Esophagus (tissue), 2 donors: Measurements from ENCODE around the gene DUSP1. TPM values are rescaled to one million over a fixed set of nuclear protein-coding genes. Genes with fewer than 3 reads are reported as not detected.

Source experiments
- H3K27ac ChIP-seq, 2 donors: one replicate each; pipeline ENCODE4 v1.5.1; 2013; ENCODE audit warnings: low read depth in 2 of 2, mild to moderate bottlenecking in 2 of 2, inconsistent platforms in 1 of 2, low read length in 1 of 2, moderate library complexity in 1 of 2
- H3K27me3 ChIP-seq, 2 donors: one replicate each; pipeline ENCODE4 v1.6.1; 2013; ENCODE audit warnings: low read length in 2 of 2, control low read depth in 1 of 2, mild to moderate bottlenecking in 1 of 2; ENCODE audit not compliant: insufficient read depth in 2 of 2, control insufficient read depth in 1 of 2
- H3K36me3 ChIP-seq, 2 donors: one replicate each; pipeline ENCODE4 v1.6.1; 2013; ENCODE audit warnings: low read length in 1 of 2; ENCODE audit not compliant: control insufficient read depth in 2 of 2, insufficient read depth in 2 of 2
- H3K4me1 ChIP-seq, 2 donors: one replicate each; pipeline ENCODE4 v1.6.1; 2013; ENCODE audit warnings: low read length in 1 of 2; ENCODE audit not compliant: control insufficient read depth in 2 of 2, insufficient read depth in 2 of 2
- H3K4me3 ChIP-seq, 2 donors: one replicate each; pipeline ENCODE4 v1.5.1; 2013; ENCODE audit warnings: low read length in 2 of 2, mild to moderate bottlenecking in 2 of 2, low read depth in 1 of 2, moderate library complexity in 1 of 2
- H3K9me3 ChIP-seq, 2 donors: one replicate each; pipeline ENCODE4 v1.6.1; 2013; ENCODE audit warnings: mild to moderate bottlenecking in 2 of 2, low read depth in 1 of 2, low read length in 1 of 2, moderate library complexity in 1 of 2; ENCODE audit not compliant: control insufficient read depth in 2 of 2, insufficient read depth in 1 of 2
- WGBS, 2 donors: extraction: QIAGEN DNeasy Blood & Tissue Kit; methylation state at CpG; one replicate each; pipeline ENCODE4 v1.1.7; 2013; 5-methylcytosine and 5-hydroxymethylcytosine counted together
- polyA plus RNA-seq, 2 donors: library from polyadenylated mRNA; stranded (reverse); fragments of 200-250 nt; gene quantifications; one replicate each; pipeline ENCODE4 v1.2.3, GENCODE V29; 2013
- donor health status: healthy with polysubstance abuse.
- donor health status: Bipolar disorder and iron deficiency.

Gene DUSP1
- polyA plus RNA-seq, 2 donors = 90.4 to 129 TPM

GRCh38 chr5:172720655-172721054 lies 50.3 kb downstream of the DUSP1 start:
- 75 to 84% methylated on average over 5 of the region's 5 CpGs for WGBS, 2 donors
- H3K4me3 ChIP-seq = no peak overlapping the region
- peaks cover 0 to 3% of the 10 kb centered on the region in 2 donors for H3K4me1 ChIP-seq
- no peaks in the 10 kb centered on the region for H3K36me3 ChIP-seq
- no peaks in the 10 kb centered on the region for H3K27me3 ChIP-seq
- no peaks in the 10 kb centered on the region for H3K9me3 ChIP-seq
- no peak overlapping the region for H3K27ac ChIP-seq

- H3K27me3 ChIP-seq = no peaks in the 10 kb centered on the region
- H3K27ac ChIP-seq = no peak overlapping the region
- H3K4me1 ChIP-seq = peaks cover 0 to 8% of the 10 kb centered on the region in 2 donors
- no peaks in the 10 kb centered on the region for H3K36me3 ChIP-seq
- no peaks in the 10 kb centered on the region for H3K9me3 ChIP-seq
- no peak overlapping the region for H3K4me3 ChIP-seq
- 78 to 86% methylated on average over 4 of the region's 4 CpGs for WGBS, 2 donors
Measured at GRCh38 chr5:172719211-172719610, 51.8 kb downstream of the DUSP1 start.

- no peaks in the 10 kb centered on the region for H3K27me3 ChIP-seq
- 94% methylated on average over 3 of the region's 3 CpGs for whole genome bisulfite sequencing, 2 donors
- no peaks in the 10 kb centered on the region for H3K9me3 ChIP-seq
- H3K36me3 ChIP-seq = no peaks in the 10 kb centered on the region
- H3K4me3 ChIP-seq = no peak overlapping the region
- no peak overlapping the region for H3K27ac ChIP-seq
- peaks cover 0 to 8% of the 10 kb centered on the region in 2 donors for H3K4me1 ChIP-seq
Measured at GRCh38 chr5:172718527-172719114, 52.4 kb downstream of the DUSP1 start.

Other genes starting within 250 kb of the DUSP1 start
- gene NEURL1B, start 129.9 kb downstream of the DUSP1 start, polyA plus RNA-seq = 1 to 10 TPM; 6.9 to 8.6 TPM
- 10 to 100 TPM; 45.2 to 47.1 TPM for gene ERGIC1, start 63.1 kb upstream of the DUSP1 start, polyA plus RNA-seq
- gene RPL26L1, start 188.2 kb upstream of the DUSP1 start, polyA plus RNA-seq = 10 to 100 TPM; 40.2 to 65.9 TPM
- gene ATP6V0E1, start 212.6 kb upstream of the DUSP1 start, polyA plus RNA-seq = 100 to 1,000 TPM; 182 to 192 TPM